H1 (cell line): ENCODE measurements around the gene MRTFA. TPM values are rescaled to one million over a fixed set of nuclear protein-coding genes. Genes with fewer than 3 reads are reported as not detected.

Source experiments
- CTCF ChIA-PET: fragments of 300-600 bp; sonication (Branson Sonifier 250); formaldehyde crosslinking; loops from one replicate; lab custom pipeline; 2021; ENCODE audit not compliant: partially characterized antibody; lab: Charles Lee
- POLR2A ChIA-PET: fragments of 300-600 bp; sonication (Branson Sonifier 250); formaldehyde crosslinking; loops from one replicate; lab custom pipeline; 2021; ENCODE audit warnings: inconsistent platforms; ENCODE audit not compliant: partially characterized antibody; lab: Charles Lee
- DNase-seq, 2 experiments: peaks; one replicate each; pipeline versions ENCODE4 v3.0.0 to v3.0.0-alpha.2; 2010 to 2022; ENCODE audit warnings: low spot score in 2 of 2, low read depth in 1 of 2, mixed read lengths in 1 of 2
- FAIRE-seq: peaks from 2 replicates; lab custom pipeline; 2011; peaks lifted over from hg19 to GRCh38; lab: Jason Lieb, UNC
- H2AFZ ChIP-seq: 2 replicates; pipeline ENCODE4 v1.8.1; 2012; ENCODE audit warnings: low read length, inconsistent platforms
- H2AK5ac ChIP-seq: 2 replicates; pipeline ENCODE4 v1.6.1; 2013; ENCODE audit warnings: low read depth, low read length
- H2BK120ac ChIP-seq: replicated peaks from 2 replicates; pipeline ENCODE3; 2013; ENCODE audit warnings: low read depth, low read length, inconsistent platforms
- H2BK12ac ChIP-seq: 2 replicates; pipeline ENCODE4 v1.6.1; 2013; ENCODE audit warnings: low read depth, low read length
- H2BK15ac ChIP-seq: 2 replicates; pipeline ENCODE4 v1.6.1; 2013; ENCODE audit warnings: low read length
- H2BK20ac ChIP-seq: 2 replicates; pipeline ENCODE4 v1.6.1; 2013; ENCODE audit warnings: low read length
- H2BK5ac ChIP-seq: 2 replicates; pipeline ENCODE4 v1.6.1; 2013; ENCODE audit warnings: low read depth, low read length
- H3K14ac ChIP-seq: 2 replicates; pipeline ENCODE4 v1.6.1; 2013; ENCODE audit warnings: inconsistent platforms; ENCODE audit not compliant: insufficient read length
- H3K18ac ChIP-seq: 2 replicates; pipeline ENCODE4 v1.6.1; 2013; ENCODE audit warnings: low read length; ENCODE audit errors: extremely low read depth
- H3K23ac ChIP-seq: 2 replicates; pipeline ENCODE4 v1.6.1; 2013; ENCODE audit warnings: inconsistent platforms; ENCODE audit not compliant: insufficient read length
- H3K23me2 ChIP-seq: 2 replicates; pipeline ENCODE4 v1.6.1; 2013; ENCODE audit warnings: low read depth, low read length
- H3K27ac ChIP-seq: 2 replicates; pipeline ENCODE4 v1.6.1; 2011; ENCODE audit warnings: low read depth, low read length, inconsistent platforms
- H3K27me3 ChIP-seq, 4 experiments: replicated peaks in 1 of 4; 1 replicate in 1 of 4; 2 replicates in 3 of 4; pipeline versions ENCODE4 v1.6.1 to v1.8.1; 2011 to 2013; ENCODE audit warnings: low read length in 3 of 4, mild to moderate bottlenecking in 3 of 4, inconsistent platforms in 2 of 4, mixed read lengths in 2 of 4, moderate library complexity in 1 of 4; ENCODE audit not compliant: control insufficient read depth in 3 of 4, insufficient read depth in 3 of 4; ENCODE audit errors: extremely low read depth in 1 of 4
- H3K36me3 ChIP-seq, 4 experiments: 2 replicates each; pipeline versions ENCODE4 v1.6.1 to v1.8.1; 2011 to 2013; ENCODE audit warnings: mild to moderate bottlenecking in 4 of 4, low read length in 3 of 4, moderate library complexity in 2 of 4, control low read depth in 1 of 4, inconsistent platforms in 1 of 4; ENCODE audit not compliant: insufficient read depth in 4 of 4, control insufficient read depth in 2 of 4
- H3K4ac ChIP-seq: replicated peaks from 2 replicates; pipeline ENCODE3; 2013; ENCODE audit warnings: low read length, low read depth, mixed read lengths, inconsistent platforms; ENCODE audit not compliant: insufficient read length
- H3K4me1 ChIP-seq, 4 experiments: replicated peaks in 1 of 4; 1 replicate in 1 of 4; 2 replicates in 3 of 4; pipeline versions ENCODE4 v1.6.1 to v1.8.1; 2011 to 2013; ENCODE audit warnings: low read length in 3 of 4, inconsistent platforms in 2 of 4, mixed read lengths in 1 of 4; ENCODE audit not compliant: insufficient read depth in 4 of 4, control insufficient read depth in 3 of 4
- H3K4me2 ChIP-seq, 2 experiments: 2 replicates each; pipeline versions ENCODE4 v1.6.1 to v1.8.1; 2011 to 2013; ENCODE audit warnings: low read depth in 2 of 2, low read length in 2 of 2, control low read depth in 1 of 2, inconsistent platforms in 1 of 2, mild to moderate bottlenecking in 1 of 2; ENCODE audit not compliant: insufficient read depth in 1 of 2
- H3K4me3 ChIP-seq, 4 experiments: fragments of 200-600, 300-600 bp in 1 of 4; sonication (generic), shearing (Covaris generic), sonication (Bioruptor Twin) in 1 of 4; 2 replicates each; pipeline versions ENCODE4 v1.5.1 to v1.8.1; 2011 to 2016; ENCODE audit warnings: low read length in 4 of 4, low read depth in 3 of 4, control low read depth in 2 of 4, inconsistent platforms in 2 of 4, mild to moderate bottlenecking in 2 of 4, mixed read lengths in 1 of 4, moderate library complexity in 1 of 4; ENCODE audit not compliant: insufficient read depth in 2 of 4; ENCODE audit errors: extremely low read depth in 1 of 4
- H3K56ac ChIP-seq: replicated peaks from 2 replicates; pipeline ENCODE3; 2013; ENCODE audit warnings: low read depth, mild to moderate bottlenecking, mixed read lengths, low read length, inconsistent platforms; ENCODE audit not compliant: insufficient read length
- H3K79me1 ChIP-seq: 2 replicates; pipeline ENCODE4 v1.6.1; 2013; ENCODE audit warnings: low read depth, low read length, control low read depth
- H3K79me2 ChIP-seq, 2 experiments: 2 replicates each; pipeline versions ENCODE4 v1.6.1 to v1.8.1; 2012 to 2013; ENCODE audit warnings: low read length in 2 of 2, mild to moderate bottlenecking in 2 of 2, inconsistent platforms in 1 of 2; ENCODE audit not compliant: insufficient read depth in 2 of 2, control insufficient read depth in 1 of 2
- H3K9ac ChIP-seq, 4 experiments: replicated peaks in 1 of 4; 1 replicate in 1 of 4; 2 replicates in 3 of 4; pipeline versions ENCODE4 v1.6.1 to v1.8.1; 2011 to 2013; ENCODE audit warnings: low read depth in 3 of 4, low read length in 3 of 4, control low read depth in 2 of 4, mild to moderate bottlenecking in 2 of 4, moderate library complexity in 2 of 4, inconsistent platforms in 1 of 4; ENCODE audit errors: extremely low read depth in 1 of 4
- H3K9me3 ChIP-seq, 2 experiments: 2 replicates each; pipeline versions ENCODE4 v1.6.1 to v1.8.1; 2012 to 2013; ENCODE audit warnings: mild to moderate bottlenecking in 2 of 2, moderate library complexity in 2 of 2, control low read depth in 1 of 2, inconsistent platforms in 1 of 2, low read depth in 1 of 2, low read length in 1 of 2, mixed read lengths in 1 of 2; ENCODE audit not compliant: insufficient read depth in 2 of 2
- H4K20me1 ChIP-seq, 2 experiments: replicated peaks in 1 of 2; 2 replicates each; pipeline versions ENCODE3 to v1.8.1; 2011 to 2013; ENCODE audit warnings: inconsistent platforms in 2 of 2, low read length in 2 of 2, mild to moderate bottlenecking in 1 of 2; ENCODE audit not compliant: insufficient read depth in 2 of 2, control insufficient read depth in 1 of 2
- H4K5ac ChIP-seq: 2 replicates; pipeline ENCODE4 v1.6.1; 2013; ENCODE audit warnings: low read length, low read depth, mixed read lengths, inconsistent platforms; ENCODE audit not compliant: insufficient read length
- H4K8ac ChIP-seq: 2 replicates; pipeline ENCODE4 v1.8.0; 2013; ENCODE audit warnings: mild to moderate bottlenecking, moderate library complexity, low read length, inconsistent platforms; ENCODE audit not compliant: insufficient read depth; ENCODE audit errors: extremely low read depth
- H4K91ac ChIP-seq: replicated peaks from 2 replicates; pipeline ENCODE3; 2013; ENCODE audit warnings: low read length, mixed read lengths, inconsistent platforms; ENCODE audit not compliant: insufficient read length
- BACH1 ChIP-seq: IDR thresholded peaks from 2 replicates; pipeline ENCODE4 v1.6.1; 2012; ENCODE audit warnings: low read length, improper control_type of control experiment
- BRCA1 ChIP-seq: IDR thresholded peaks from 2 replicates; pipeline ENCODE4 v1.6.1; 2012; ENCODE audit warnings: low read depth, low read length, improper control_type of control experiment
- CBX5 ChIP-seq: fragments of 300-800, 300-1000 bp; sonication (generic); IDR thresholded peaks from 2 replicates; pipeline ENCODE4 v1.7.1; 2016; ENCODE audit warnings: antibody characterized with exemption, low read length, low read depth
- CBX8 ChIP-seq: fragments of 300-800, 300-1000 bp; sonication (generic); IDR thresholded peaks from 2 replicates; pipeline ENCODE4 v1.7.1; 2016; ENCODE audit warnings: low read depth, low read length, borderline replicate concordance
- CREB1 ChIP-seq: IDR thresholded peaks from 2 replicates; pipeline ENCODE4 v1.6.1; 2012; ENCODE audit warnings: inconsistent platforms
- GABPA ChIP-seq: IDR thresholded peaks from 2 replicates; pipeline ENCODE4 v1.6.1; 2011; ENCODE audit warnings: mild to moderate bottlenecking, low read length, moderate library complexity, borderline replicate concordance; ENCODE audit not compliant: insufficient read depth
- KDM4A ChIP-seq: IDR thresholded peaks from one replicate; pipeline ENCODE4 v1.7.1; 2012; ENCODE audit warnings: low read depth, mild to moderate bottlenecking, moderate library complexity, low read length, inconsistent platforms; ENCODE audit not compliant: severe bottlenecking
- NANOG ChIP-seq: IDR thresholded peaks from 2 replicates; pipeline ENCODE4 v1.6.1; 2011; ENCODE audit warnings: low read length, low read depth, mild to moderate bottlenecking, inconsistent platforms; ENCODE audit not compliant: insufficient read depth, poor library complexity, severe bottlenecking
- NRF1 ChIP-seq: IDR thresholded peaks from 2 replicates; pipeline ENCODE4 v1.6.1; 2011; ENCODE audit warnings: mild to moderate bottlenecking, low read depth, low read length, improper control_type of control experiment
- POU5F1 ChIP-seq: IDR thresholded peaks from 2 replicates; pipeline ENCODE4 v1.6.1; 2011; ENCODE audit warnings: low read depth, mild to moderate bottlenecking, low read length, moderate library complexity
- RBBP5 ChIP-seq: IDR thresholded peaks from 2 replicates; pipeline ENCODE4 v1.7.1; 2012; ENCODE audit warnings: low read depth, mild to moderate bottlenecking, inconsistent platforms, low read length, moderate library complexity, borderline replicate concordance
- RXRA ChIP-seq: IDR thresholded peaks from 2 replicates; pipeline ENCODE4 v1.6.1; 2011; ENCODE audit warnings: low read depth, mild to moderate bottlenecking, low read length, moderate library complexity; ENCODE audit not compliant: insufficient read depth
- SP2 ChIP-seq: IDR thresholded peaks from 2 replicates; pipeline ENCODE4 v1.6.1; 2012; ENCODE audit warnings: mild to moderate bottlenecking, low read length, inconsistent platforms
- TAF7 ChIP-seq: optimal IDR thresholded peaks from 2 replicates; pipeline ENCODE3; 2011; ENCODE audit warnings: low read depth, mild to moderate bottlenecking, inconsistent platforms, low read length, moderate library complexity, borderline replicate concordance
- TEAD4 ChIP-seq: IDR thresholded peaks from 2 replicates; pipeline ENCODE4 v1.6.1; 2012; ENCODE audit warnings: low read depth, low read length, inconsistent platforms, mixed read lengths
- WGBS, 2 experiments: shearing (Covaris generic) in 1 of 2; methylation state at CpG; one replicate each; pipeline versions ENCODE4 v1.1.6 to v1.1.7; 2013 to 2015; ENCODE audit warnings: low lambda C conversion rate in 2 of 2, mixed read lengths in 2 of 2, inconsistent platforms in 1 of 2, low coverage in 1 of 2, missing lambda C conversion rate in 1 of 2; ENCODE audit not compliant: insufficient replicate concordance in 2 of 2, insufficient coverage in 1 of 2, insufficient read length in 1 of 2; ENCODE audit errors: extremely low coverage in 1 of 2, missing lambda C conversion rate in 1 of 2; 5-methylcytosine and 5-hydroxymethylcytosine counted together
- polyA plus RNA-seq, 7 experiments: library from polyadenylated mRNA; depleted of rRNA in 3 of 7; stranded (reverse) in 5 of 7; unstranded in 2 of 7; fragments of >200 nt in 5 of 7; fragments of 200-250 nt in 2 of 7; gene quantifications; 1 replicate in 5 of 7; 2 replicates in 1 of 7; 4 replicates in 1 of 7; pipeline versions ENCODE4 v1.2.1 to v1.2.3, GENCODE V29; 2011 to 2013; ENCODE audit warnings: missing spikeins in 2 of 7, mixed read lengths in 2 of 7
- total RNA-seq: library from RNA; stranded (reverse); fragmentation: NEBNext Ultra II Directional; extraction: Animal tissue kit (Norgen Biotek cat#: 25700); gene quantifications from 2 replicates; pipeline ENCODE4 v1.2.1, GENCODE V29; 2021

Gene MRTFA
- total and polyA plus RNA-seq, 2 of the 8 experiments (the other 6 are each of a cell fraction or from before 2014, with no cell fraction given) = 5.4 to 37.9 TPM

DNA sequence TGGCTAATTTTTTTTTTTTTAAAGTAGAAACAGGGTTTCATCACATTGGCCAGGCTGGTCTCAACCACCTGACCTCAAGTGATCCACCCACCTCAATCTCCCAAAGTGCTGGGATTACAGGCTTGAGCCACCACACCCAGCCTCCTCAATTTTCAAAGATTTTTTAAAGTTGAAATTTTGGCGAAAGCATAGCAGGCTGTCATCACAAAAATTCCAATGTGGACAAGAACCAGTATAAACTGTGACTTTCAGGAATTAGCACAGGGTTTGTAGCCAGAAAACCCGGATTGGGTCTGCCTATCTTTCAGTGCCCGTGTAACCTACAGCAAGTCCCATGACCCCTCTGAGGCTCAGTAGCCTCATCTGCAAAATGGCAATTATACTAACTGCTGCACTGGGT lies 185.9 kb downstream of the MRTFA start:
- Histone ChIP-seq H3K4me3 (no peak overlapping the region), H3K9me3 (no peaks in the 10 kb centered on the region), H3K79me2 (no peaks in the 10 kb centered on the region; a peak in 2 of 4 replicates), H3K18ac (no peak overlapping the region), H3K9ac (no peak overlapping the region), H3K4ac (no peak overlapping the region), H3K56ac (no peak overlapping the region), H4K20me1 (no peaks in the 10 kb centered on the region), H3K4me2 (no peak overlapping the region), H2AK5ac (no peak overlapping the region), H2BK120ac (no peak overlapping the region), H3K4me1 (peaks cover 0 to 12% (median under 1%) of the 10 kb centered on the region in 4 experiments; a peak in 3 of 7 replicates), H3K23ac (no peak overlapping the region), H4K91ac (no peak overlapping the region), H2AFZ (no peak overlapping the region), H3K79me1 (peaks cover 2% of the 10 kb centered on the region; the same call in 1 of the 2 replicates), H2BK20ac (no peak overlapping the region), H4K5ac (no peak overlapping the region), H3K23me2 (no peaks in the 10 kb centered on the region), H2BK12ac (no peak overlapping the region), H4K8ac (no peak overlapping the region), H3K14ac (no peak overlapping the region), H2BK15ac (no peak overlapping the region), H3K36me3 (no peaks in the 10 kb centered on the region; a peak in 1 of 8 replicates), H2BK5ac (no peak overlapping the region), H3K27me3 (no peaks in the 10 kb centered on the region), H3K27ac (no peak overlapping the region)
- ChIA-PET CTCF (interaction anchor here (0.6 to 5.5 kb wide), 5 partner anchors 14 to 355 kb away, joined by 3 to 52 read pairs (median 4); no protein-coding TSS in a partner anchor), POLR2A (no interaction called here)
- WGBS, 2 experiments = 89% methylated on average over 3 of the region's 3 CpGs; no CpG with 5 or more reads in 1 of the 2 experiments
- DNase-seq = no peak
- no peak for FAIRE-seq
- TF ChIP-seq RXRA = no peak
- TF ChIP-seq CBX8 = no peak
- no peak for TF ChIP-seq KDM4A
- no peak for TF ChIP-seq CBX5
- no peak for TF ChIP-seq BACH1
- TF ChIP-seq NRF1 = no peak
- TF ChIP-seq GABPA = no peak
- TF ChIP-seq CREB1 = no peak
- TF ChIP-seq BRCA1 = no peak
- TF ChIP-seq NANOG = no peak
- TF ChIP-seq RBBP5 = no peak
- TF ChIP-seq TEAD4 = no peak
- TF ChIP-seq POU5F1 = no peak
- no peak for TF ChIP-seq SP2
- TF ChIP-seq TAF7 = no peak
